Bronchial epithelial cell (primary cell): ENCODE results near the gene KSR1. TPM values are rescaled to one million over a fixed set of nuclear protein-coding genes. Genes with fewer than 3 reads are reported as not detected.
A peak's percentile ranks its signal among the peaks of the same experiment; 100 is the strongest.
"Not testable (repeated sequence)": the region's sequence is repeated elsewhere in the genome, so short reads cannot be mapped to it uniquely, and the experiment has no call there.

Experiments used
- DNase-seq: peaks from one replicate; pipeline ENCODE4 v3.0.0-alpha.2; 2010; ENCODE audit warnings: low read depth
- FAIRE-seq: peaks from 2 replicates; lab custom pipeline; 2011; peaks lifted over from hg19 to GRCh38; lab: Jason Lieb, UNC
- H3K27me3 ChIP-seq: 2 replicates; pipeline ENCODE4 v1.5.1; 2011; ENCODE audit warnings: low read length; ENCODE audit not compliant: control insufficient read depth, insufficient read depth
- H3K36me3 ChIP-seq: 2 replicates; pipeline ENCODE4 v1.5.1; 2011; ENCODE audit warnings: low read length; ENCODE audit not compliant: control insufficient read depth, insufficient read depth
- H3K4me3 ChIP-seq: 2 replicates; pipeline ENCODE4 v1.5.1; 2011; ENCODE audit warnings: mild to moderate bottlenecking, low read depth, low read length, control low read depth
- total RNA-seq: library from RNA; depleted of rRNA; stranded (reverse); fragments of >200 nt; gene quantifications from 2 replicates; pipeline ENCODE4 v1.2.1, GENCODE V29; 2014
- TF ChIP-seq, protein P1 (sequence below): IDR thresholded peaks from 2 replicates; pipeline ENCODE4 v1.5.1; 2011; ENCODE audit warnings: mild to moderate bottlenecking, moderate library complexity, low read length, control low read depth, inconsistent platforms; ENCODE audit not compliant: insufficient read depth, severe bottlenecking

The KSR1 gene
- total RNA-seq, 1 donor from 2014 or later: 0.53 TPM

DNA sequence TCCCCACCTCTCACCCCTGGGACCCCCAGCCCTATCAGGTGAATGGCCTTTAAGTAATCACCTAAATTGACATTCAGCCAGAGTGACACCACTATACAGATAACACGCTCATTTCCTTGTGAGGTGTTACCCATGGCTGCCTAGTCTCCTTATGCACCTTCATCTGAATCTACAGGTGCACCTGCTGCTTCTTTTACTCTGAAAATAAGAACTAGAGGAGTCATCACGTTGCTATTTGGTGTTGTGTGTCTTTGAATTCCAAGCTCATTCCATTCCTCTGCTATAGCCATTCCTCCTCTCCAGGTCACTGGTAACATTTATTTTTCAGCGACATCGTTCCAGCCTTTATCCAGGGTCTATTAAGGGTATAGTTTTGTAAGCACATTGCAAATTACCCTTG lies 184.5 kb downstream of the KSR1 start:
- no peak overlapping the region for H3K4me3 ChIP-seq
- TF ChIP-seq, protein P1, sequence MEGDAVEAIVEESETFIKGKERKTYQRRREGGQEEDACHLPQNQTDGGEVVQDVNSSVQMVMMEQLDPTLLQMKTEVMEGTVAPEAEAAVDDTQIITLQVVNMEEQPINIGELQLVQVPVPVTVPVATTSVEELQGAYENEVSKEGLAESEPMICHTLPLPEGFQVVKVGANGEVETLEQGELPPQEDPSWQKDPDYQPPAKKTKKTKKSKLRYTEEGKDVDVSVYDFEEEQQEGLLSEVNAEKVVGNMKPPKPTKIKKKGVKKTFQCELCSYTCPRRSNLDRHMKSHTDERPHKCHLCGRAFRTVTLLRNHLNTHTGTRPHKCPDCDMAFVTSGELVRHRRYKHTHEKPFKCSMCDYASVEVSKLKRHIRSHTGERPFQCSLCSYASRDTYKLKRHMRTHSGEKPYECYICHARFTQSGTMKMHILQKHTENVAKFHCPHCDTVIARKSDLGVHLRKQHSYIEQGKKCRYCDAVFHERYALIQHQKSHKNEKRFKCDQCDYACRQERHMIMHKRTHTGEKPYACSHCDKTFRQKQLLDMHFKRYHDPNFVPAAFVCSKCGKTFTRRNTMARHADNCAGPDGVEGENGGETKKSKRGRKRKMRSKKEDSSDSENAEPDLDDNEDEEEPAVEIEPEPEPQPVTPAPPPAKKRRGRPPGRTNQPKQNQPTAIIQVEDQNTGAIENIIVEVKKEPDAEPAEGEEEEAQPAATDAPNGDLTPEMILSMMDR: no peak
- FAIRE-seq: no peak
- no peaks in the 10 kb centered on the region for H3K36me3 ChIP-seq
- no peak for DNase-seq
- H3K27me3 ChIP-seq: no peaks in the 10 kb centered on the region

DNA sequence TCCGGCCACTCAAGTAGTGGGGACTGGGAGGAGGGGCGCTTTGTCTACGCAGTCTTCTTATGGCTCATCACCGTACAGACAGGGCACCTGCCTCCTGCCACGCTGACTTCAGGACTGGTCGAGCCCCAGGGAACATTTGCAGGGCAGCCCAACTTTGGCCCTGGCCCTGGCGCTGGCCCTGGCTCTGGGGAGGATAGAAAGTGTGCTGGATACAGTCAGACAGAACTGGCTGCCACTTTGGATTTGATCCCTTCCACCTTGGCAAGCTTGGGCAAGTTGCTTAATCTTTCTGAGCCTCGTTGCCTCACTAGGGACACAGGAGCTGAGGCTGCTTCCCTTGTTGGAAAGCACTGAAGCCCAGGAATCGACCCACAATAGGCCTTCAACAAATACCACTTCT lies 188.3 kb downstream of the KSR1 start:
- FAIRE-seq (no peak), DNase-seq (peak; percentile 10)
- no peaks in the 10 kb centered on the region for H3K27me3 ChIP-seq
- H3K4me3 ChIP-seq: no peak overlapping the region
- H3K36me3 ChIP-seq: no peaks in the 10 kb centered on the region
- TF ChIP-seq, protein P1: no peak

DNA sequence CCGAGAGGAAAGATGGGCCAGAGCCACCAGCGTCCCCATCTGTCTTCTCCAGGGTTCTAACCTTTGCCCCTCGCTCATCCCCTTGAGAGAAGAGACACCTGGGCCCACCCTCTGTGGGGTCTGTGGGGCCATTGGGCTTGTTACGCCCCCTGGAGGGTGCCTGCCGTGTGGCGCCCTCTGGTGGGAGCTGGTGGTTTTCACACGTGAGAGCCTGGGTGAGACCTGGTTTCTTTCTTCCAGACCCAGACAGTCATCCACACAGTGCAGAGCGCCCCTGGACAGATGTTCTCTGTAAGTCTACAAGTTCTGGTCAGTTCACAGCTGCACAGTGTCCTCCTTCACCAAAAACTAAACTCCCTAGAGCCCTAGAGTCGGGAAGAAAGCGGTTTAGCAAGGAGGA lies 189.4 kb downstream of the KSR1 start:
- H3K36me3 ChIP-seq, H3K27me3 ChIP-seq, DNase-seq, H3K4me3 ChIP-seq: not testable (repeated sequence)
- FAIRE-seq: peak; percentile 95

DNA sequence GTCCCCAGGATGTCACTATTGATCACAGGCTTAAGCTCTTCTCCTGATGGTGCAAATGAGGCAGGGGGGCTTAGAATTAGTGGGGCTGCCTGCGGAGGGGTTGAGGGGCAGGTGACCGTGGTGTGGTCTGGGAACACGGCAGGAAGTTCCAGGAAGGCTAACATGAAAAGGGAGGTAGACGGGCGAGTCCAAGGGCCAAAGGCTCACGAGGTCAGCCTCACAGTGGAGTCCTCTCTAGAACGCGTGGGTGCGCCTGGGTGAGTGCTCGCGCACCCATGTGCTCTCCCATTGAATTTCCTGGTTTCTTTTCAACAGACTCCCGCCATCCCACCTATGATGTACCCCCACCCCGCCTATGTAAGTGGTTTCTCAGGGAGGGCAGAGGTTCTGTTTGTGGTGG lies 190.0 kb downstream of the KSR1 start:
- TF ChIP-seq, protein P1: no peak
- DNase-seq (no peak), FAIRE-seq (peak; percentile 55)
- Histone ChIP-seq H3K27me3 (no peaks in the 10 kb centered on the region), H3K4me3 (no peak overlapping the region), H3K36me3 (no peaks in the 10 kb centered on the region)

DNA sequence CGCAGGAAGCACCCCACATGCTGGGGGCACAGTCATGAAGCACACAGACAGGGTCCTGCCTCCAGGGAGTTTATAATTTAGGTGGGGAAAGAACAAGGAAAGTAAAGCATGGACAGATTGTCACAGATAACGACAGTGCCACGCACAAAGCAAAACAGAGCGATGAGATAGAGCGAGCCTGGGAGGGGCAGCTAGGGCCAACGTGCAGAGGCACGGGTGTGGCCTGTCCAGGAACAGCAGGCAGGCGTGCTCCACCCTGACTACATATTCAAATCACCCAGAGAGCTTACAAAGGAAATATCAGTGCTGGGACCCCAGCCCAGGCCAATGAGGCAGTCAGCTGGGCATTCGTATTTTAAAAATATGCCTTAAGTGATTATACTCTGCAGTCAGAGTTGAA lies 191.5 kb downstream of the KSR1 start:
- TF ChIP-seq, protein P1: no peak
- DNase-seq: no peak
- FAIRE-seq: no peak
- H3K27me3 ChIP-seq: no peaks in the 10 kb centered on the region
- no peak overlapping the region for H3K4me3 ChIP-seq
- H3K36me3 ChIP-seq: no peaks in the 10 kb centered on the region

DNA sequence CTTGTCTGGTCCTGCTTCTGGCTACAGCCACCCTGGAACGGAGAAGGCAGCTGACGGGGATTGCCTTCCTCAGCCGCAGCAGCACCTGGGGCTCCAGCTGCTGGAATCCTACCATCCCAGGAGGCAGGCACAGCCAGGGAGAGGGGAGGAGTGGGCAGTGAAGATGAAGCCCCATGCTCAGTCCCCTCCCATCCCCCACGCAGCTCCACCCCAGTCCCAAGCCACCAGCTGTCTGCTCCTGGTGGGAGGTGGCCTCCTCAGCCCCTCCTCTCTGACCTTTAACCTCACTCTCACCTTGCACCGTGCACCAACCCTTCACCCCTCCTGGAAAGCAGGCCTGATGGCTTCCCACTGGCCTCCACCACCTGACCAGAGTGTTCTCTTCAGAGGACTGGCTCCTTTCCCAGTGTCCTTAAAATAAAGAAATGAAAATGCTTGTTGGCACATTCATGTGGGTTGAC lies 192.9 kb downstream of the KSR1 start:
- FAIRE-seq, DNase-seq, H3K36me3 ChIP-seq, H3K4me3 ChIP-seq, H3K27me3 ChIP-seq: not testable (repeated sequence)

DNA sequence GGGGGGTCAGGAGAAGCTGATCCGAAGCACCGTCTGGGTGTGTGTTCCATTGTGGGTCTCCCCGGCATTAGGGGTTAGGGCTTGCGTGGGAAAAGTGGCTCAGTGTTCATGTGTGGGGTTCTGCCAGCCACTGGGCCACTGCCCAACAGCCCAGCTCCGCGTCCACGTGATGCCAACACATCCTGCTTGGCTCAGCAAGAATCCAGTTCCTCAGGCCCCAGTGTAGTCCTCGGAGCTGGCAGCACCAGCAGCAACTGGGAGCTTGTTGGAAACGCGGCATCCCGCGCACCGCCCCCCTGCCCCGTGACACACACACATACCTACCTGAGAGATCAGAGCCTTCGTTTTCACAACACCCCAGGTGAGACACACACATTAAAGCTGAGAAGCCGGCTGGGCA lies 193.7 kb downstream of the KSR1 start:
- no peaks in the 10 kb centered on the region for H3K27me3 ChIP-seq
- H3K36me3 ChIP-seq: no peaks in the 10 kb centered on the region
- no peak for FAIRE-seq
- no peak overlapping the region for H3K4me3 ChIP-seq
- DNase-seq: no peak
- TF ChIP-seq, protein P1: no peak
